CD8-positive, alpha-beta memory T cell (primary cell): ENCODE results near the gene TOP2B. TPM values are rescaled to one million over a fixed set of nuclear protein-coding genes. Genes with fewer than 3 reads are reported as not detected.

Experiments
- CTCF ChIA-PET: fragments of 350-600 bp; sonication (Branson Sonifier 250); formaldehyde crosslinking; loops from one replicate; lab custom pipeline; 2021; ENCODE audit warnings: antibody characterized with exemption; lab: Charles Lee
- POLR2A ChIA-PET: fragments of 350-600 bp; sonication (Branson Sonifier 250); formaldehyde crosslinking; loops from one replicate; lab custom pipeline; 2021; ENCODE audit warnings: antibody characterized with exemption; lab: Charles Lee
- DNase-seq, 5 donors: peaks; one replicate each; pipeline versions ENCODE4 v3.0.0 to v3.0.0-alpha.2; 2020 to 2022; ENCODE audit warnings: mixed read lengths in 1 of 5
- H3K27ac ChIP-seq: one replicate; pipeline ENCODE4 v1.7.0; 2013; ENCODE audit warnings: low read depth, mild to moderate bottlenecking, low read length, moderate library complexity
- H3K27me3 ChIP-seq: 2 replicates; pipeline ENCODE4 v1.7.0; 2013; ENCODE audit warnings: low read length, mild to moderate bottlenecking; ENCODE audit not compliant: insufficient read depth, poor library complexity, severe bottlenecking
- H3K36me3 ChIP-seq: 2 replicates; pipeline ENCODE4 v1.7.0; 2013; ENCODE audit warnings: mild to moderate bottlenecking, low read length, moderate library complexity; ENCODE audit not compliant: insufficient read depth
- H3K4me1 ChIP-seq: 2 replicates; pipeline ENCODE4 v1.7.0; 2013; ENCODE audit warnings: mild to moderate bottlenecking, low read length, moderate library complexity; ENCODE audit not compliant: insufficient read depth
- H3K4me3 ChIP-seq: 2 replicates; pipeline ENCODE4 v1.7.0; 2013; ENCODE audit warnings: mild to moderate bottlenecking, low read length
- H3K9me3 ChIP-seq: 2 replicates; pipeline ENCODE4 v1.7.0; 2013; ENCODE audit warnings: mild to moderate bottlenecking, low read length
- H3K27ac Mint-ChIP-seq, 8 donors: one replicate each; pipeline ENCODE4 v1.8.0; 2020 to 2021; ENCODE audit warnings: mixed read lengths in 8 of 8, mild to moderate bottlenecking in 6 of 8, inconsistent platforms in 3 of 8, moderate library complexity in 3 of 8
- H3K27me3 Mint-ChIP-seq, 2 donors: one replicate each; pipeline ENCODE4 v1.8.0; 2020 to 2021; ENCODE audit warnings: mixed read lengths in 2 of 2, mild to moderate bottlenecking in 1 of 2, moderate library complexity in 1 of 2
- H3K36me3 Mint-ChIP-seq, 3 donors: one replicate each; pipeline ENCODE4 v1.8.0; 2020 to 2021; ENCODE audit warnings: mixed read lengths in 3 of 3, inconsistent platforms in 1 of 3, mild to moderate bottlenecking in 1 of 3
- H3K4me1 Mint-ChIP-seq, 3 donors: one replicate each; pipeline ENCODE4 v1.8.0; 2020 to 2021; ENCODE audit warnings: mixed read lengths in 3 of 3, inconsistent platforms in 1 of 3, mild to moderate bottlenecking in 1 of 3
- H3K4me3 Mint-ChIP-seq, 7 donors: one replicate each; pipeline ENCODE4 v1.8.0; 2020 to 2021; ENCODE audit warnings: mixed read lengths in 7 of 7, mild to moderate bottlenecking in 6 of 7, moderate library complexity in 4 of 7, inconsistent platforms in 2 of 7
- H3K9me3 Mint-ChIP-seq, 5 donors: one replicate each; pipeline ENCODE4 v1.8.0; 2020 to 2022; ENCODE audit warnings: mixed read lengths in 5 of 5, mild to moderate bottlenecking in 3 of 5, moderate library complexity in 2 of 5, inconsistent platforms in 1 of 5
- polyA plus RNA-seq: library from polyadenylated mRNA; unstranded; fragments of 300-500 nt; fragmentation: Illumina TruSeq; gene quantifications from one replicate; pipeline ENCODE4 v1.2.3, GENCODE V29; 2021
- total RNA-seq, 2 experiments: library from RNA; stranded (reverse); gene quantifications; one replicate each; pipeline ENCODE4 v1.2.3, GENCODE V29; 2021

TOP2B gene
- total and polyA plus RNA-seq, 3 experiments from 2014 or later = 96.5 to 99.6 (median 98.6) TPM

GRCh38 chr3:25635038-25635437 lies 29.7 kb downstream of the TOP2B start:
- peak overlapping the region in 6 of 8 donors; percentile 20 to 73 (median 52) for H3K27ac Mint-ChIP-seq
- peaks cover 0 to 74% (median 26%) of the 10 kb centered on the region in 3 donors for H3K36me3 Mint-ChIP-seq
- no peaks in the 10 kb centered on the region for H3K9me3 Mint-ChIP-seq
- H3K27ac ChIP-seq = no peak overlapping the region
- no peaks in the 10 kb centered on the region for H3K4me1 ChIP-seq
- no peaks in the 10 kb centered on the region for H3K9me3 ChIP-seq
- H3K27me3 Mint-ChIP-seq = no peaks in the 10 kb centered on the region
- POLR2A ChIA-PET = no interaction called here
- no peak overlapping the region for H3K4me3 Mint-ChIP-seq
- no peak overlapping the region for H3K4me3 ChIP-seq
- H3K4me1 Mint-ChIP-seq = peaks cover 18 to 24% (median 20%) of the 10 kb centered on the region in 3 donors
- peaks cover 26% of the 10 kb centered on the region for H3K36me3 ChIP-seq
- H3K27me3 ChIP-seq = no peaks in the 10 kb centered on the region
- no peak for DNase-seq
- CTCF ChIA-PET = interaction anchor here (1.8 kb wide), 1 partner anchor 13 kb away, joined by 8 read pairs; no protein-coding TSS in a partner anchor

- H3K9me3 Mint-ChIP-seq = no peaks in the 10 kb centered on the region
- peaks cover 18 to 22% (median 20%) of the 10 kb centered on the region in 3 donors for H3K4me1 Mint-ChIP-seq
- no peak for DNase-seq
- H3K4me3 Mint-ChIP-seq = no peak overlapping the region
- peaks cover 0 to 75% (median 30%) of the 10 kb centered on the region in 3 donors for H3K36me3 Mint-ChIP-seq
- H3K27me3 Mint-ChIP-seq = no peaks in the 10 kb centered on the region
- H3K27ac Mint-ChIP-seq = peak overlapping the region in 3 of 8 donors; percentile 35 to 77 (median 56)
- ChIA-PET POLR2A (no interaction called here), CTCF (interaction anchor here (1.8 kb wide), 1 partner anchor 14 kb away, joined by 8 read pairs; no protein-coding TSS in a partner anchor)
- H3K36me3 ChIP-seq = peaks cover 32% of the 10 kb centered on the region
- no peaks in the 10 kb centered on the region for H3K4me1 ChIP-seq
- no peak overlapping the region for H3K4me3 ChIP-seq
- H3K27ac ChIP-seq = no peak overlapping the region
- H3K27me3 ChIP-seq = no peaks in the 10 kb centered on the region
- H3K9me3 ChIP-seq = no peaks in the 10 kb centered on the region
Observed at GRCh38 chr3:25633919-25634318, 30.8 kb downstream of the TOP2B start.

- peaks cover 0 to 73% (median 27%) of the 10 kb centered on the region in 3 donors for H3K36me3 Mint-ChIP-seq
- no peak overlapping the region for H3K4me3 ChIP-seq
- H3K27ac ChIP-seq = no peak overlapping the region
- CTCF ChIA-PET = no interaction called here
- no peaks in the 10 kb centered on the region for H3K9me3 Mint-ChIP-seq
- no peak for DNase-seq
- H3K27me3 Mint-ChIP-seq = no peaks in the 10 kb centered on the region
- peaks cover 14 to 20% (median 16%) of the 10 kb centered on the region in 3 donors for H3K4me1 Mint-ChIP-seq
- H3K9me3 ChIP-seq = no peaks in the 10 kb centered on the region
- no peak overlapping the region for H3K4me3 Mint-ChIP-seq
- H3K27me3 ChIP-seq = no peaks in the 10 kb centered on the region
- peak overlapping the region in 2 of 8 donors; percentile 29 to 35 for H3K27ac Mint-ChIP-seq
- no peaks in the 10 kb centered on the region for H3K4me1 ChIP-seq
- POLR2A ChIA-PET = no interaction called here
- peaks cover 35% of the 10 kb centered on the region for H3K36me3 ChIP-seq
Observed at GRCh38 chr3:25631989-25632388, 32.7 kb downstream of the TOP2B start.

- peaks cover 47% of the 10 kb centered on the region for H3K36me3 ChIP-seq
- Mint-ChIP-seq H3K27ac (peak overlapping the region in 4 of 8 donors; percentile 59 to 75 (median 70)), H3K4me3 (no peak overlapping the region), H3K36me3 (peaks cover 4 to 75% (median 42%) of the 10 kb centered on the region in 3 donors), H3K27me3 (no peaks in the 10 kb centered on the region), H3K4me1 (peaks cover 5 to 10% (median 6%) of the 10 kb centered on the region in 3 donors), H3K9me3 (no peaks in the 10 kb centered on the region)
- H3K27me3 ChIP-seq = no peaks in the 10 kb centered on the region
- H3K27ac ChIP-seq = no peak overlapping the region
- H3K4me3 ChIP-seq = no peak overlapping the region
- POLR2A ChIA-PET = no interaction called here
- H3K9me3 ChIP-seq = no peaks in the 10 kb centered on the region
- no peaks in the 10 kb centered on the region for H3K4me1 ChIP-seq
- DNase-seq = no peak
- CTCF ChIA-PET = no interaction called here
Observed at GRCh38 chr3:25621087-25621486, 43.6 kb downstream of the TOP2B start.

GRCh38 chr3:25620493-25620892 lies 44.2 kb downstream of the TOP2B start:
- Histone ChIP-seq H3K4me3 (no peak overlapping the region), H3K27me3 (no peaks in the 10 kb centered on the region), H3K4me1 (no peaks in the 10 kb centered on the region), H3K36me3 (peaks cover 42% of the 10 kb centered on the region), H3K9me3 (no peaks in the 10 kb centered on the region), H3K27ac (no peak overlapping the region)
- Mint-ChIP-seq H3K27me3 (no peaks in the 10 kb centered on the region), H3K9me3 (no peaks in the 10 kb centered on the region), H3K36me3 (peaks cover 4 to 73% (median 38%) of the 10 kb centered on the region in 3 donors), H3K4me1 (peaks cover 5 to 10% (median 6%) of the 10 kb centered on the region in 3 donors), H3K4me3 (no peak overlapping the region), H3K27ac (peak overlapping the region in 3 of 8 donors; percentile 59 to 71 (median 70))
- ChIA-PET POLR2A (no interaction called here), CTCF (no interaction called here)
- no peak for DNase-seq

GRCh38 chr3:25619382-25619781 lies 45.3 kb downstream of the TOP2B start:
- Histone ChIP-seq H3K27me3 (no peaks in the 10 kb centered on the region), H3K4me3 (no peak overlapping the region), H3K27ac (no peak overlapping the region), H3K9me3 (no peaks in the 10 kb centered on the region), H3K4me1 (no peaks in the 10 kb centered on the region), H3K36me3 (peaks cover 31% of the 10 kb centered on the region)
- no peak for DNase-seq
- Mint-ChIP-seq H3K9me3 (no peaks in the 10 kb centered on the region), H3K4me3 (no peak overlapping the region), H3K27ac (peak overlapping the region in 5 of 8 donors; percentile 24 to 60 (median 47)), H3K27me3 (no peaks in the 10 kb centered on the region), H3K4me1 (peaks cover 10 to 11% (median 10%) of the 10 kb centered on the region in 3 donors), H3K36me3 (peaks cover 4 to 70% (median 32%) of the 10 kb centered on the region in 3 donors)
- CTCF ChIA-PET = no interaction called here
- POLR2A ChIA-PET = no interaction called here

- Mint-ChIP-seq H3K9me3 (no peaks in the 10 kb centered on the region), H3K4me1 (peaks cover 11 to 14% (median 12%) of the 10 kb centered on the region in 3 donors), H3K27me3 (no peaks in the 10 kb centered on the region), H3K4me3 (no peak overlapping the region), H3K36me3 (peaks cover 0 to 66% (median 25%) of the 10 kb centered on the region in 3 donors), H3K27ac (peak overlapping the region in 6 of 8 donors; percentile 23 to 64 (median 48))
- ChIA-PET POLR2A (no interaction called here), CTCF (no interaction called here)
- no peaks in the 10 kb centered on the region for H3K4me1 ChIP-seq
- no peak overlapping the region for H3K4me3 ChIP-seq
- H3K36me3 ChIP-seq = peaks cover 18% of the 10 kb centered on the region
- no peak for DNase-seq
- H3K27me3 ChIP-seq = no peaks in the 10 kb centered on the region
- H3K27ac ChIP-seq = no peak overlapping the region
- H3K9me3 ChIP-seq = no peaks in the 10 kb centered on the region
Observed at GRCh38 chr3:25618028-25618427, 46.7 kb downstream of the TOP2B start.

GRCh38 chr3:25611193-25611592 lies 53.5 kb downstream of the TOP2B start:
- DNase-seq = no peak
- H3K27me3 ChIP-seq = no peaks in the 10 kb centered on the region
- H3K36me3 ChIP-seq = peaks cover 27% of the 10 kb centered on the region
- H3K9me3 ChIP-seq = no peaks in the 10 kb centered on the region
- Mint-ChIP-seq H3K27ac (peak overlapping the region in 2 of 8 donors; percentile 44 to 69), H3K27me3 (no peaks in the 10 kb centered on the region), H3K9me3 (no peaks in the 10 kb centered on the region), H3K4me1 (peaks cover 5 to 17% (median 6%) of the 10 kb centered on the region in 3 donors), H3K4me3 (no peak overlapping the region), H3K36me3 (peaks cover 0 to 72% (median 17%) of the 10 kb centered on the region in 3 donors)
- POLR2A ChIA-PET = no interaction called here
- no peaks in the 10 kb centered on the region for H3K4me1 ChIP-seq
- CTCF ChIA-PET = no interaction called here
- no peak overlapping the region for H3K27ac ChIP-seq
- no peak overlapping the region for H3K4me3 ChIP-seq
